K562 (cell line): ENCODE measurements around the gene HRH1. TPM values are rescaled to one million over a fixed set of nuclear protein-coding genes. Genes with fewer than 3 reads are reported as not detected.
A peak's percentile ranks its signal among the peaks of the same experiment; 100 is the strongest.

Experiments
- CEBPB ChIP-seq: fragments of 450-650 bp; IDR thresholded peaks from 2 replicates; pipeline ENCODE4 v1.6.1; 2016; ENCODE audit warnings: missing genetic modification characterization, missing compliant biosample characterization
- CEBPG ChIP-seq, 3 experiments: fragments of 200-800 bp in 1 of 3; sonication (Bioruptor generic) in 1 of 3; sonication (generic) in 1 of 3; formaldehyde crosslinking in 1 of 3; IDR thresholded peaks in 2 of 3; conservative IDR thresholded peaks in 1 of 3; 2 replicates each; pipeline versions ENCODE4 v1.6.1 to v1.8.0; 2016 to 2022; ENCODE audit warnings: missing compliant biosample characterization in 2 of 3, missing genetic modification characterization in 2 of 3, mild to moderate bottlenecking in 1 of 3, missing genetic modification reagents in 1 of 3
- DLX4 ChIP-seq: fragments of 250-450 bp; sonication (Bioruptor Pico); IDR thresholded peaks from 2 replicates; pipeline ENCODE4 v1.6.1; 2021; ENCODE audit warnings: mild to moderate bottlenecking
- ETV6 ChIP-seq, 3 experiments: fragments of 150-350 bp in 1 of 3; sonication (generic) in 1 of 3; formaldehyde crosslinking in 1 of 3; IDR thresholded peaks; 2 replicates each; pipeline versions ENCODE4 v1.6.1 to v1.8.0; 2014 to 2022; ENCODE audit warnings: borderline replicate concordance in 2 of 3, low read depth in 2 of 3, antibody characterized with exemption in 1 of 3, low read length in 1 of 3, mild to moderate bottlenecking in 1 of 3, missing genetic modification reagents in 1 of 3
- HIVEP1 ChIP-seq: fragments of 250-450 bp; sonication (Bioruptor Pico); IDR thresholded peaks from 2 replicates; pipeline ENCODE4 v1.4.0; 2020; ENCODE audit warnings: mild to moderate bottlenecking
- HOXB6 ChIP-seq: fragments of 250-450 bp; sonication (Bioruptor Pico); IDR thresholded peaks from 2 replicates; pipeline ENCODE4 v1.5.1; 2022; ENCODE audit warnings: mild to moderate bottlenecking, borderline replicate concordance
- IRF9 ChIP-seq: fragments of 450-650 bp; IDR thresholded peaks from 2 replicates; pipeline ENCODE4 v1.6.1; 2016; ENCODE audit warnings: missing biosample characterization, missing genetic modification characterization
- L3MBTL2 ChIP-seq: fragments of 450-650 bp; IDR thresholded peaks from 2 replicates; pipeline ENCODE4 v1.6.1; 2016; ENCODE audit warnings: mild to moderate bottlenecking, moderate library complexity
- MNT ChIP-seq, 2 experiments: fragments of 450-650 bp; conservative IDR thresholded peaks; 2 replicates each; pipeline ENCODE4 v1.6.1; 2017; ENCODE audit warnings: mild to moderate bottlenecking in 2 of 2, moderate library complexity in 2 of 2
- OTX1 ChIP-seq: fragments of 450-650 bp; formaldehyde crosslinking; IDR thresholded peaks from 2 replicates; pipeline ENCODE4 v1.4.0; 2022; ENCODE audit warnings: mild to moderate bottlenecking
- PHF21A ChIP-seq: fragments of 450-650 bp; IDR thresholded peaks from 2 replicates; pipeline ENCODE4 v1.6.1; 2017; ENCODE audit warnings: low read depth, borderline replicate concordance
- PKNOX1 ChIP-seq: fragments of 450-650 bp; IDR thresholded peaks from 2 replicates; pipeline ENCODE4 v1.6.1; 2016
- POLR2AphosphoS2 ChIP-seq: IDR thresholded peaks from 2 replicates; pipeline ENCODE4 v1.6.1; 2012; ENCODE audit warnings: low read length, improper control_type of control experiment
- PRMT5 ChIP-seq: sonication (generic); formaldehyde crosslinking; IDR thresholded peaks from 2 replicates; pipeline ENCODE4 v1.5.0; 2020; ENCODE audit warnings: missing genetic modification reagents
- WHSC1 ChIP-seq: IDR thresholded peaks from one replicate; pipeline ENCODE4 v1.6.1; 2012; ENCODE audit warnings: low read length, control low read depth, inconsistent platforms
- ZNF41 ChIP-seq: fragments of 250-450 bp; sonication (Bioruptor Pico); conservative IDR thresholded peaks from 2 replicates; pipeline ENCODE4 v1.4.0; 2020; ENCODE audit warnings: mild to moderate bottlenecking
- ZNF589 ChIP-seq: fragments of 200-800 bp; sonication (Bioruptor generic); IDR thresholded peaks from 2 replicates; pipeline ENCODE4 v1.6.1; 2016; ENCODE audit warnings: low read depth, missing genetic modification characterization, missing compliant biosample characterization
- polyA plus RNA-seq, 8 experiments: library from polyadenylated mRNA; depleted of rRNA in 4 of 8; stranded (reverse) in 5 of 8; unstranded in 3 of 8; fragments of >200 nt; fragmentation: Nextera tagmentation in 2 of 8; fragmentation: Illumina TruSeq in 1 of 8; extraction: Ambion mirVana in 2 of 8; extraction: Trizol in 1 of 8; gene quantifications; 2 replicates each; pipeline versions ENCODE4 v1.2.1 to v1.2.3, GENCODE V29; 2011 to 2014; ENCODE audit warnings: inconsistent platforms in 1 of 8, missing spikeins in 1 of 8
- total RNA-seq, 7 experiments: library from RNA; depleted of rRNA in 6 of 7; stranded (reverse); fragments of >200 nt in 6 of 7; fragmentation: Illumina TruSeq in 2 of 7; extraction: Trizol in 2 of 7; gene quantifications; 2 replicates each; pipeline versions ENCODE4 v1.2.1 to v1.2.3, GENCODE V29; 2011 to 2021; ENCODE audit warnings: low replicate concordance in 1 of 7
- TF ChIP-seq, protein P1 (sequence below), 2 experiments: fragments of 450-650 bp in 1 of 2; sonication (generic) in 1 of 2; formaldehyde crosslinking in 1 of 2; IDR thresholded peaks in 1 of 2; conservative IDR thresholded peaks in 1 of 2; 2 replicates each; pipeline versions ENCODE4 v1.6.1 to v1.8.1; 2016 to 2023; ENCODE audit warnings: mild to moderate bottlenecking in 2 of 2, moderate library complexity in 2 of 2, inconsistent platforms in 1 of 2, missing genetic modification reagents in 1 of 2

The HRH1 gene
- total and polyA plus RNA-seq, 9 of the 15 experiments (the other 6 are each of a cell fraction or from before 2014, with no cell fraction given) = 0.03 to 0.15 (median 0.06) TPM; not detected in 1

DNA sequence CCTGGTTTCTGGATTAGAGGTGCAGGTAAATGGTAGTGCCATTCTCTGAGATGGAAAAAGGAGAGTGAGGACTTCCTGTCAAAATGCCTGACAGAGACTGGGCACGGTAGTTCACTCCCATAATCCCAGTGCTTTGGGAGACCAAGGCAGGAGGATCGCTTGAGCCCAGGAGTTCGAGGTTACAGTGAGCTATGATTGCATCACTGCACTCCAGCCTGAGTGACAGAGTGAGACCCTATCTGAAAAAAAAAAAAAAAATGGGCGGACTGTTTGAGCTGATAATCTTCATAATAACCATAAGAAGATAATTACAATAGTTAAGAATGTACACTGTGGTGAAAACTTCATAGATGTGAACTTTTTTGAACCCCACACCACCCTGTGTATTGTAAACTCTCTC is 44.2 kb downstream of the HRH1 start (continued):
- no peak for TF ChIP-seq HOXB6
- TF ChIP-seq PKNOX1 = peak; percentile 72
- TF ChIP-seq ZNF41 (CRISPR knock-in tag) = no peak
- TF ChIP-seq ZNF589 = no peak
- TF ChIP-seq OTX1 (CRISPR knock-in tag) = no peak
- TF ChIP-seq HIVEP1 (CRISPR knock-in tag) = no peak
- TF ChIP-seq ETV6 (IDR thresholded peaks at IDR 0.05; ENCODE audit: borderline replicate concordance in 1 of 2, low read depth in 2 of 2, low read length in 1 of 2) = no peak
- no peak for TF ChIP-seq ETV6 (CRISPR knock-in tag; IDR thresholded peaks at IDR 0.05; ENCODE audit: borderline replicate concordance)
- TF ChIP-seq PHF21A = no peak
- TF ChIP-seq, protein P1, sequence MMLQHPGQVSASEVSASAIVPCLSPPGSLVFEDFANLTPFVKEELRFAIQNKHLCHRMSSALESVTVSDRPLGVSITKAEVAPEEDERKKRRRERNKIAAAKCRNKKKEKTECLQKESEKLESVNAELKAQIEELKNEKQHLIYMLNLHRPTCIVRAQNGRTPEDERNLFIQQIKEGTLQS (IDR thresholded peaks at IDR 0.05) = peak; percentile 54
- TF ChIP-seq, protein P1 (CRISPR knock-in tag; conservative IDR thresholded peaks at IDR 0.05) = no peak
- TF ChIP-seq CEBPG (CRISPR knock-in tag; IDR thresholded peaks at IDR 0.05) = no peak
- peak; percentile 33 to 60; a peak in 2 of 4 replicates for TF ChIP-seq CEBPG (tag; conservative IDR thresholded peaks at IDR 0.05 in 1 of 2, IDR thresholded peaks at IDR 0.05 in 1 of 2)
- TF ChIP-seq PRMT5 (CRISPR knock-in tag) = no peak
- TF ChIP-seq POLR2AphosphoS2 = no peak
- no peak for TF ChIP-seq WHSC1
- no peak for TF ChIP-seq MNT (conservative IDR thresholded peaks at IDR 0.05)
- TF ChIP-seq L3MBTL2 = no peak
- no peak for TF ChIP-seq IRF9 (tag)
- peak; percentile 58 for TF ChIP-seq CEBPB
- no peak for TF ChIP-seq DLX4
- TF ChIP-seq, all 486 proteins: peak for 4
